Stimulated activated CD4-positive, alpha-beta T cell treated with anti-CD3 and anti-CD28 coated beads, Interleukin-1b, Interleukin-23, amount 100 ng/mL, for 4 hours (primary cell): ENCODE results near the gene SNAI3.
A peak's percentile ranks its signal among the peaks of the same experiment; 100 is the strongest.

Experiments
- DNase-seq, 2 donors: peaks; one replicate each; pipeline ENCODE4 v3.0.0-alpha.2; 2020; ENCODE audit warnings: low read depth in 2 of 2

SNAI3 gene

DNA sequence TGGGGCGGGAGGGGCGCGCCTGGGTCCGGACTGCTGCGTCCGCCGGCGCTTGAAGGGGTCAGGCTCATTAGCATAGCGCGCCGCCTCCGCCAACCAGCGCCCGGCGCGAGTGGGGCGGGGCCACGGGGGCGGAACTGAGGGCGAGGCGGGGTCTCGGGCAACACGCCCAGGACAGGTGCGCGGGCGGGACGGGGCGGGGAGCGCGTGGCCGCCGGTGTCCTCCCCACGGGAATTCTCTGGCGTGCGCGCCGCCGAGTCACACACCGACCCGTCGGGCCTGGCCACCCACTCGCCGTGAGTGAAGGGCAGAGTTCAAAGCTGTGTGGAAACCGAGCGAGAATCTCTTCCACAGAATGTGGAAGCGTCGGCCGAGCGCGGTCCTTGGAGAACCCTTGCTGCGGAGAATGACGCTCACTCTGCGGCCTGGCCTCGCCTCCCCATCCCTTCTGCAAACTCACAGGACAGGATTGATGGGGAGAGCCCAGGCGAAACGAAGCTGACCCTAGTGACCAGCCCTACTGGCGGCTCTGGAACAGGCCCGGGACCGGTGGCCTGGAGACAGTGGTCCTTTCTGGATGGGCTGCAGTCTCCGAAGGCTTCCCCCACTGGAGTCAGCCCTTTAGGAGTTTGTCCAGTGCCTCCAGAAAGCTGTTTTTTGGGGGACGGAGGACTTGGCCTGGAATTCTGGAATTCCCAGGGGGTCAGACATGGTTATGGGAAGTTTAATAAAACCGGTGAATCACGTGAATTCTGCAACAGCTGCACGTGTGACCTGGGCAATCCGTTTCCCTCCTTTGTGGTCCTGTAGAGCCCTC, at the start of gene SNAI3:
SNAI3 (minus strand) TSS at position 69 of the 815 bp plus-strand sequence. CDS start 101 bp downstream, outside the sequence.
- peak; percentile 79 to 85 for DNase-seq

DNA sequence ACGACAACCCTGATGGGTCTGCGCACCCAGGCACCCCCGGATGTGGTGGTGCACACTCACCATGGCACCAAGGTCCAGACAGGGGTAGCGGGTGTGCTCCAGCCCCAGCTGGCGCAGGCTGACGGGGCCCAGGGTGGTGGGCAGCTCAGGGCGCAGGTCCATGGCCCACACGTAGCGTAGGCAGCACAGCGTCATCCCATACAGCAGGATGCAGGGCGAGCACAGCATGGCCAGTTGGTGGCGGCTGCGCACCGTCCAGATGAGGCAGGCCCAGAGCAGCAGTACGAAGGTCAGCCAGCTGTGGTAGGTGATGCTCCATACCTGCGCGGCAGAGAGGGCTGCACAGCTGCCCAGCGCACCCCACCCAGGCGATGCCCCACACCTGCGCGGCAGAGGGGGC, 49.8 kb upstream of the SNAI3 start:
- no peak for DNase-seq

DNA sequence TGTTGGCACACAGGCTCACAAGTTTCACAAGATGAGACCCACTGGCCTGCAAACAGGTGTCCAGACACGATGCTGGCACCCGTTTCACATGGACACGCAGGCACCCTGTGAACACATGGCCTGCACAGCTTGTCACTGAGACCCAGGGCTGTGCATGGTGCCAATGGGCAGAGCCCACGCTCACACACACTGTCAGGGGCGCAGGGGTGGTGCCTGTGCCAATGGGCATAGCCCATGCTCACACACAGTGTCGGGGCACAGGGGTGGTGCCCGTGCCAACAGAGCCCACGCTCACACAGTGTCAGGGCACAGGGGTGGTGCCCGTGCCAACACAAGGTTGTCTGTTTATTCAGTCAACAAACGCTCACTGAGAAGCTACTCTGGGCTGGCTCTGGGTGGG, 49.3 kb upstream of the SNAI3 start:
- no peak for DNase-seq

DNA sequence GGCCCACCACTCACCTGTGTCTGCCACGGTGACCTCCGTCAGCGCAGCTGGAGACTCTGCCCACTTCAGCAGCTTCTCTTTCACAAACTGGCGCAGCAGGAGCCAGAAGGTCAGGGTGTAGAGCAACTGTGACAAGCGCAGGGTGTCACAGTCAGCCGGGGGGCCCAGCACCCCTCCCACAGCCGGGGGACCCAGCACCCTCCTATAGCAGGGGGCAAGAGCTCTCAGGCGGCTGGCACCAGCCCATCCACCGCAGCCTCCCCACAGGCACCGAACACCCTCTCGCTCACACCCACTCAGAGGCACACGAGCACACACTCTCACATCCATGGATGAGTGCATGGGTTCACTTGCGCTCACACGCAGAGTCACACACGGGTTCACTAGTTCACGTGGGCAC, 48.8 kb upstream of the SNAI3 start:
- DNase-seq = no peak

DNA sequence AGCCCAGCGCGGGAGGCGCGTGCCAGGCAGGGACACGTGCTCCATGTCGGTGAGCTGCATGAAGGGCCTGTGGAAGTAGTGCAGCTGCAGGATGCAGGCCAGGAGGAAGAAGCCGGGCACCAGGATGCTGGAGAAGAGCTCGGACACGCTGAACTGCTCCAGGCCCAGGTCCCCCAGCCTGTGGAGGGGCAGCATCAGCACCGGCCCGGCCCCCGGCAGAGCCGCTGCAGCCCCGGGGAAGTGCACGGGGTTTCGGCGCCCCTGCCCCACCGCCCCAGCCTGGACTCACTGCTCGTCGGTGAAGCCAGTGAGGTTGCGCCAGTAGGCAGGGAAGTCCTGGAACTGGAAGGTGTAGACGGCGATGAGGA, 48.0 kb upstream of the SNAI3 start:
- DNase-seq = no peak

DNA sequence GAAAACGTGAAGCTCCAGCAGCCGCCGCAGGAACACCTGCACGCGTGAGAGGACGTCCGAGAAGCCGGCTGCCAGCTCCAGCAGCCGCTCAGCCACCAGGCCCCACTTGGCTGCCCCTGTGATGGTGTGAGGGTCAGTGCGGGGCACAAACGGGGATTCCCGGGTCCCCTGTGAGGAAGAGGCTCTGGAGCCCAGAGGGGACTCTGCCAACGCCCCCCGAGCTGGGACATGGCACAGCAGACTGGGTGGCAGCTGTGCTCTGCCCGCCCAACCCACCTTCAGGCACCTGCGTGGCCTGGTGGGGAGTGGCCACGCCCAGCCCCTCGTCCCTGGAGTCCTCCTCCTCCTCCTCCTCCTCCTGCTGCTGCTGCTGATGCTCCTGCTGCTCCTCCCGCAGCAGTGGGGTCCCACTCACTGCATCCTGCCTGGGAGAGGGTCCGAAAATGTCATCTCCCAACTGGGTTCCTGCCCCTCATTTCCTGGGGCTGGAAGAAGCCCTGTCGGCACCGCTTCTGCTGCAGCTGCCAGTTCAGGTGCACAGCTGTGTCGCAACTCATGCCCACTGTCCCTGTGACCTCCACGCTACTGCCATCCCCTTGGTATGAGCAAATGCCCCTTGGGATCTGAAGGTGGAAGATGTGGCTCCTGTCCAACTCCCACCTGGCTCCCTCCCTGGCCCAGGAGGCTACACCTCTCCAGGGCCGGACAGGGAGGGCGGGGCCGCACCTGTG, 47.5 kb upstream of the SNAI3 start:
- DNase-seq = no peak

DNA sequence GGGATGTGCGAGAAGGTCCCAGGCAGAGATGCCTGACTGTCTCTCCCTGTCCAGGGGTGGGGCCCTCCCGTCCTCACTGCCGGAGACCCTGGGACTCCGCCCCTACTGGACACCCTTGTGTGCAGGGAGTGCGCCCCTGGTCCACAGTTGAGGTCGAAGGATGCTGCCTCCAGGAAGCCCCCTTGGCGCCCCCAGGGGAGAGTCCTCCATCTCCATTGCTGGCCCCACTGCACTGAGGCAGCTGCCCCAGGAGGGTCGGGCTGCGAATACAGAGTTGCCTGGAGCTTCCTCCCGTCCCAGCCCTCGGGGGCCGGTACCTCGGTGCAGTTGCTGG, 46.6 kb upstream of the SNAI3 start:
- no peak for DNase-seq

DNA sequence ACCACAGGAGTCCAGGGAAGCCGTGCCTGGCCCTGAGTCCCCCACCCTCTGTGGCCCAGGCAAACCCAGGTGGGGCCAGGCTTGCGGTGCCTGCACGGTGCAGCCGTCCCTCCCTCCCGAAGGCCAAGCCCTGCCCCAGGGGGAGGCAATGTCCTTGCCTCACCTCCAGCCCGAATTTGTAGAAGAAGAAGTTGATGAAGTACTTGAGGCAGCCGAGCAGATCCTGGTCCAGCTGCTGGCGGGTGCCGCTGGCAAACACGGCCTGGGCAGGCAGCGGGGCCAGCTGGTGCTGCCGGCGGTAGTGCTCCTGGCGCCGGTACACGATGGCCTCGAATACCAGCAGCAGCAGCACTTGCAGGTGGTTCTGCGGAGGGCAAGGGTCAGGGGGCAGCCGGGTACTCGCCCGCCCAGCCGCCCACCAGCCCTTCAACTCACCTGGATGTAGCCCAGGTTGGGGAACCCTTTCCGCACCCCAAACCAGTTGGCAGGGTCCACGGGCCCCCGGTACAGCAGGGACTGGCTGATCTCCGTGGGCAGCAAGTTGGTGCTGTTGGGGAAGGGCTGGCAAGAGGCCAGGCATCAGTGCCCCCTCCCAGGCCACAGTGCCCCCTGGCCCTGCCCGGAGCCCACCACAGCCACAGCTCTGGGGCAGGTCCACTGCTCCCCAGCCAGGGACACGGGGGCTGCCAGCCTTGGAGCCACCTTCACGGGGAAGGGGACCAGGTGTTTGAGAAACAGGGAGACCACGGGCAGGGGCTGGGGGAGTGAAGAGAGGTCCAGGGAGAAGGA, 46.1 kb upstream of the SNAI3 start:
- DNase-seq = no peak

DNA sequence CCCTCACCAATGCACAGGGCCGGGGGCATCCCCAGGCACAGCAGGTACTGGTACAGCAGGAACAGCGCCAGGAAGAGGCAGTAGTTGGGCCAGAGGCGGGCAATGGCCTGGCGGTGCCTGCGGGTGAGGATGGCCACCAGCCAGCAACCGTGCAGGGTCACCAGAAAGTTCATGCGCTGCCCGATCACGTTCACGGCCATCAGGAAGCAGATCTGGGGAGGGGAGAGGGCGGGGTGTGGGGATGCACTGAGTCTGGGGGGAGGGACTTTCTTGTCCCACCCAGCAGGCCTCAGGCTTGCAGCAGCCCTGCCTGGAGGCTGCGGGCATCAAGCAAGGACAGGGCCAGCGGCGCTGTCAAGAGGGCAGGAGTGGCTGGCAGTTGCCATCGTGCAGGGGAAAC, 45.4 kb upstream of the SNAI3 start:
- no peak for DNase-seq

DNA sequence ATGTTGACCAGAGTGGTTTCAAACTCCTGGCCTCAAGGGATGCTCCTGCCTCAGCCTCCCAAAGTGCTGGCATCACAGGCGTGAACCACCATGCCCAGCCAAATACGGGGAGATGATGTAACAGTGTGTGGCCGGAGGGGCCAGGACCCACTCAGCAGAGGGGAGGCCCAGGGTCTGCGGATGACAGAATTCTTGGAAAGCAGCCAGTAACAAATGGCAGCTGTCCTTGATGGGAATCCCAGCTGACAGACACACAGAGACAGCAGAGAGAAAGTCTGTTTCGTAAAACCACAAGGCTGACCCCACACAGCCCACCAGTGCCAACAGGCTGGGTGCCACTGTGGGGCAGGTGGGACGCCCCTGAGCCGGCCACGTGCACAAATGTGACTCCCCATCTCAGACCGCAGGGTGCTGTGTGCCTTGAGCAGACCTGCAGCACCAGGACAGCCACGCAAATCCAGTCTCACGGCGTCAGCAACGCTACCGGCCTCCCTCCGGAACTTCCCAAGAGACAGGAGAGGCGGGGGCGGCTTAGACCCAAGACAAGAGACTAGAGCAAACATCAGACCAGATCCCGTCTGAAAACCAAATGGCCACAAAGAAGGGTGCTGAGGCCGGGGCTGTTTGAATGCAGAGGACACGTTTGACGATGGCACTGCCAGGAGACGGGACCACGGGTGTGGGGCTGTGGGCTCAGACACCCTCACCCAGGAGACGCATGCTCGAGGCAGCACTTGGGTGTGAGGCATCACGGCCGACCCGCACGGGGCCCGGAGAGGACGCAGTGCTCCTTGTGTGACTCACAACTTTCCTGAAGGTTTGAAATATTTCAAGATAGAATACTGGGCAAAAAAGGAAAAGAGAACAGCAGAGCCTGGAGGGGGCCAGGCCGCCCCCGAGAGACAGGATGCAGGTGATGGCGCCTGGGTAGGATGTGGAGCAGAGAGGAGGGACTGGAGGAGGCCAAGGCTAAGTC, 44.6 kb upstream of the SNAI3 start:
- no peak for DNase-seq

DNA sequence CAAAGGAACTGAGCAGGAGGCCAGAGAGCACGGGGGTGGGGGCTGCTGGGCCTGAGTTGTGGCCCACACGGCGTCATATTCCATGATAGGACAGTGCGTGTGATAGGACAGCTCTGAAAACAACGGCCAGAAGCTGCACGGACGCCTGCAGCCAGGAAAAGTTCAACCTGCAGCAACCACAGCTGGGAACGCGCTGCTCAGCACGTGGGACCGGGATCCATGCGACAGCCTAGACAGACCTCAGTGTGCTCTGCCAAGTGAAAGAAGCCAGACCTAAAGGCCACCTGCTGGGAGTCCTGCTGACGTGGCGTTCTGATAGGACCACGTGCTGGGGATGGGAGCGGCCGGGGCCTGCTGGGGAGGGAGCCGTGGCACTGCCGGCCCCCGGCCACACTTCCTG, 41.6 kb upstream of the SNAI3 start:
- no peak for DNase-seq

DNA sequence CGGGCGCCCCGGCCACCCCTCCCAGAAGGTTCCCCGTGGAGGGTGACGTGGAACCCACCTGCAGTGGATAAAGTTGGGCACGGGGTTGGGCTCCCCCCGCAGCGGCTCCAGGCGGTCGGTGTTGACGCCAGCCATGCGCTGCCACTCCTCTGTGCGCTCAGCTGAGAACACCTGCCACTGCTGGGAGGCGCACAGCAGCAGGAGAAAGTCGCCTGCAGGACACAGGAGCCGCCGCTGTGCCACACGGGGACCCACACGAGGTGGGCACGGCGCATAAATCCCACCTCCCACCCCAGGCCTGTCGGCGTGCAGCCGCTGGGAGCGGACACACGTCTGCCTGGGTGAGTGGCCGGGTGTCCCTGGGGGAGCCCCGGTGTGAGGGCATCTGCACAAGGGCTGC, 40.7 kb upstream of the SNAI3 start:
- no peak for DNase-seq

DNA sequence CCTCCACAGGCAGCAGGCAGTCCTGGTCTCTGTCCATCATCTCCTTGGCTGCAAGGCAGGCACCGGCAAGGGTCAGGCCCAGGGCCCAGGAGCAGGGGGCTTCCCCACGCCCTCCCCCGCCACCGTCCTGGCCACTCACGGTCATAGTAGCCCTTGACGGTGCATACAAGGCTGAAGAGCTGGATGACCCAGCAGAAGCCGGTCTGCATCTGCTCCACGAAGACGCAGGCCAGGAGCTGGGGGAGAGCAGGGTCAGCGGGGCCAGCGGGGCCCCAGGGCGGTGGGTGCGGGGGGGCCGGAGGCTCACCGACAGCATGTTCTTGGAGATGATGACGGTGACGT, 40.1 kb upstream of the SNAI3 start:
- no peak for DNase-seq

DNA sequence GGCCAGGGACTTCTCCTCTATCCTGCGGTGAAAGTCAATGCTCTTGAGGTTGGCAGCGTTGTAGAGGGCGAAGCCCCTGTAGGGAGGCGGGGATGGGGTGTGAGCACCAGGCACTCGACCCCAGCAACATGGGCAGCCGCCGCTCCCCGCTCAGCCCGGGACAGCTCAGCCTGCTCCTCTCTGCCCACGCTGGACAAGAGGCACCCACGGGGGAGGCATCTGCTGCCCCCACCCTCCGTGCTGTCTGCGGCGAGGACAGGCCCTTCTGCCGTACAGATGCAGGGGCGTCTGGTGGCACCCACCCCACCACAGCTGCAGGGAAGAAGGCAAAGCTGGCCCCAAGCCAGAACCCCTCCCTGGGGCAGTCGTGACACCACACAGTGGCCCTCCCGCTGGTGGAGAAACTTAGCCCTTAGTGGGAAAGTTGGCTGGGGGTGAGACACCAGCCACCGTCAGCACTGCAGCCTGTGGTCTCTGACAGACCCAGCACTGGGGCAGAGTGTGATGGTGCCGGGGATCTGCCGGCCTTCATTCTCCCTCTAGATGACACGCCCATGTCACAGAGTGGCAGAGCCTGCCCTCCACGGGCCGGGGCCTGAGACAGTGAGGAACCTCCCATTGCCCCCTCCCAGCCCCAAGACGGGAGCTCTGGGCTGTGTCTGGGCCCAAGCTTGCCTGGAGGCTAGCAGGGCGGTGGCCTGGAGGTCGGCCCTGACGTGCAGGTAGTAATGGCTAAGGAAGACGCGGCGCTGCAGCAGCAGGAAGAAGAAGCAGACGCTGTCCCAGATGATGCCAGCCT, 39.5 kb upstream of the SNAI3 start:
- no peak for DNase-seq

DNA sequence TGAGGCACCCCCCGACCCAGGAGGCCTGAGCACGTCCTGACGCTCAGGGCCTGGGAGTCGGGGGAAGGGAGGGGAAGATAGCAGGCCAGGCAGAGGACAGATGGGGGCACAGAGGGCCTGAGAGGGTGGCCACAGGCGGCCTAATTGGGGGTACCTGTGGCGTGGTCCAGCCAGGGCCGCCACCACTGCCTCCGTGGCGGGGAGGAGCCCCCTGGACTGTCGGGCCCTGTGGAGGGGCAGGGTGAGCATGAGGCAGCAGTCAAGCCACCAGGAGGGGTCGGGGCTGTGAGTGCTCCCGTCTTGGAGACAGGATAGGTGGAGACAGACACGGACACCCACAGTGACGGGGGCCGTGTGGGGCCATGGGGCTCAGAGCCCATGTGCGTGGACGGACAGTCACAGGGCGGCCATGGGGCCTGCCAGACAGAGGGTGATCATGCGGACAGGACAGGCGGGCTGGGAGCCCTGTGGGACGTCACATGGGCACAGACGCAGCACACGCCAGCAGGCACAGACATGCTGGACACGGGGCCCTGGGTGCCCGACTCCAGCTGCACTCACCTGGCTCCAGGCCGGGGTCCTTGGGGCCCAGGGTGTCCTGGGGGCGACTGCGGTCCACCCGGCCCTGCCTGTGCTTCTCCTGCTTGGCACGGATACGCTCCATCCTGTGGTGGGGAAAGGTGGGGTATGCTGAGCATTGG, 38.7 kb upstream of the SNAI3 start:
- no peak for DNase-seq

DNA sequence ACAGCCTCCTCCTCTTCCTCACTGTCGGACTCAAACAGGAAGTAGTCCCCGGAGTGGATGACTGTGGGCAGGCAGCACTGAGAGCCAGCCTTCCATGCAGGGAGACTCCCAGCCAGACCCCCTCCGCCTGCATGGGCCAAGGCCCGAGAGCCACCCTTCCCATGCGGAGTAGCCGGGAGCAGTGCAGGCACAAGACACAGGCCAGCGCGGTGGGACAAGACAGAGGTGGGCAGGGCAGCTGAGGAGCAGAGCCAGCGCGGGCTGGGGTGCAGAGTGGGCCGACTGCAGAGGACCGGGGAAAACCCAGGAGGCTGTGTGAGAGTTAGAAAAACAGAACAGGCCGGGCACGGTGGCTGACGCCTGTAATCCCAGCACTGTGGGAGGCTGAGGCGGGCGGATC, 37.6 kb upstream of the SNAI3 start:
- no peak for DNase-seq

DNA sequence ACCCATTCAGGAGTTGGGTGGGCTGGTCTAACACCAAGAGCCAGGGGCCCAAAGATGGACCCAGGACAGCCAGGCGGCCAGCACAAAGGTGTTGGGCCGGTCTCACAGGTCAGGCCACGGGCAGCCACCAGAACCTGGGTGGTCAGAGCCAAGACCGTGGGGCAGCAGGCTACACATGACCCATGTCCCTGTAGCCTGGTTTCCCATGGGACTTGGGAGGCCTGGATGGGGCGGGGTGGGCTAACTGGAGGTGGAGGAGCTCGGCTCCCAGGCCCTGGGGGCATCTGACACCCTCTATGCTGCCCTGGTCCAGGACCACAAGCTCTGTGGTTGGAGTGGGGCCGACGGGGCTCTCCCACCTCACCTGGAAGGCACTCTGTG, 37.2 kb upstream of the SNAI3 start:
- DNase-seq = no peak

DNA sequence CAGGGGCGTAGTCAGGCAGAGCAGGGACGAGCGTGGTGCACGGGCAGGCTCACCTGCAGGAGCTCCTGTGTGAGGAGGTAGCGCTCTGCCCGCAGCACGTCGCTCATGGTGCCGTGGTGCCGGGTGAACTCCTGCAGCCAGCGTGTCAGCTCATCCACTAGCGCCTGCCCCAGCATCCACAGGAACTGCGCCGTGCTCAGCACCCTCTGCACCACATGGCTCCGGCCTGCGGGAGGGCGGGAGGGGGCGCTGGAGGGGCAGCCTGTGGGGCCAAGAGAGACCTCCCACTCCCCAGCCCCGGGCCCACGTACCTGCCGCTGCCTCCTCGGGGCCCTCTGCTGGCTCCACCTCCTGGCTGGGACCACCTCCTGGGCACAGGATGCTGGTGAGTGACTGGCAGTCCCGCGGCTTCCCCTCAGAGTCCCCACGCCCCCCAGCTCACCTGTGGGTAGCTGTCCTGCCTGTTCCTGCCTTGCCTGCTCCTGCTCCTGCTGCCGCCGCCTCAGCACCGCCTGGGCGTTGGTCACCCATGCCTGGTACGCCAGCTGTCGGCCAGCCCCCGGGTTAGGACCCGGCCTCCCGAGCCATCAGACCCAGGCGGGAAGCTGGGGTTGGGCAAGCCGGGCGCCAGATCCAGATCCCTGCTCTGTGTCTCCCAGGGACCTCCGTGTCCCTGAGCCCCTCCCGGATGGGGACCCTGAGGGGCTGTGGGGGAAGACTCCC, 36.6 kb upstream of the SNAI3 start:
- no peak for DNase-seq
